Stimulated activated CD4-positive, alpha-beta T cell treated with anti-CD3 and anti-CD28 coated beads, Interleukin-1b, Interleukin-23, amount 100 ng/mL, for 48 hours (primary cell): ENCODE results near the gene LRRN4.

Source experiments
- DNase-seq: peaks from one replicate; pipeline ENCODE4 v3.0.0-alpha.2; 2020

The LRRN4 gene

GRCh38 chr20:6029538-6029937 is 24.3 kb downstream of the LRRN4 start:
- DNase-seq, result no peak

DNA sequence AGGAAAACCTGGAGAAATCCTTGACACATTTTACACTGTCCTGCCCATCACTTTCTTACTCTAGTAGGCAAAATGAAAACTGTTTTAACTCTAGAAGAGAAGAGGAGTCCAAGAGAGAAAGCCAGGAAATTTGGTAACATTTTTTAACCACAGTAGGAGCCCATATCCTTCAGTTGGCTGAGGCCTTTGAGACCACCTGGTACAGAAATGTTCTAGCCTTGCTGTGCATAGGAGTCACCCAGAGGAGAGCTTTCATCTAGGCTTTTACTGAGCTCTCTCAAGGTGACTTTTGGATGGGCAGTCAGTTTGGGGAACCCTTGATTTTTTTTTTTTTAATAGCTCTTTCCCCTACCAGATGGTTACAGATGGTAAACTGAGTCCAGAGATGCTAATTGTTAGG is 25.0 kb downstream of the LRRN4 start:
- no peak for DNase-seq

GRCh38 chr20:6026051-6026450 is 27.8 kb downstream of the LRRN4 start:
- peak; percentile 24 for DNase-seq

DNA sequence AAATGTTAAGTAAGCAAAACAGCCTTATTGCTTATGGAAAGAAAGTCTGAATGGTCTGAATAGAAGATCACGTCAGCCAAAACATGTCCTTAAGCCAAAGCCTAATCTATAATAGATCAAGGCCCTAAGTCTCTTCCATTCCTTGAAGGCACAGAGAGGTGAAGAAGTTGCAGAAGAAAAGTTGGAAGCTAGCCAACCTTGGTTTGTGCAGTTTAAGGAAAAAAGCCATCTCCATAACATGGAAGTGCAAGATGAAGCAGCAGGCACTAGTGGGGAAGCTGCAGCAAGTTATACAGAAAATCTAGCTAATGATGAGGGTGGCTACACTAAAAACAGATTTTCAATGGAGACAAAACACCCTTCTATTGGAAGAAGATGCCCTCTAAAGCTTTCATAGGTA is 29.1 kb downstream of the LRRN4 start:
- no peak for DNase-seq

DNA sequence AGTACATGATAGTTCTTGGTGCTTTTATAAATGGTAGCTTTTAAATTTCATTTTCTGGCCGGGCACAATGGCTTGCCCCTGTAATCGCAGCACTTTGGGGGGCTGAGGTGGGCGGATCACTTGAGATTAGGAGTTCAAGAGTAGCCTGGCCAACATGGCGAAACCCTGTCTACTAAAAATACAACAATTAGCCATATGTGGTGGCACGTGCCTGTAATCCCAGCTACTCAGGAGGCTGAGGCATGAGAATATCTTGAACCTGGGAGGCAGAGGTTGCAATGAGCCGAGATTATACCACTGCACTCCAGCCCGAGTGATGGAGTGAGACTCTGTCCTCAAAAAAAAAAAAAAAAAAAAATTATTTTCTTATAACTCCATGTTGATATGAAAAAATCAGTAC is 36.0 kb downstream of the LRRN4 start:
- DNase-seq, result no peak

DNA sequence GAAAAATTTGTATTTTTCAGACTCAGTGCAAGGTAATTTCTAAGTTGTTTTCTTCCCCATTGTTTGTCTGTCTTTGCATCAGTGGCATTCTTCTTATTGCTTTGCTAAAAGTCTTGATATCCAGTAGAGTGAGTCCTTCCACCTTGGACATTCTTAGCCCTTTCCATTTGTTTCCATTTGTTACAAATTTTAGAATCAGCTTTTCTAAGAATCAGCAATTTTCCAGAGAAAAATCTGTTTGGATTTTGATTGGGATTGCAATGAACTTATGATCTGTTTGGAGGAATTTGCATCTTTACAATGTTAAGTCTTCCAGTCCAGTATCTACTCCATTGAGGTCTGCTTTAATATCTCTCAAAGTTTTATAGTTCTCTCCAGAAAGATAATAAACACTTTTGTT is 36.4 kb downstream of the LRRN4 start:
- DNase-seq, result no peak

DNA sequence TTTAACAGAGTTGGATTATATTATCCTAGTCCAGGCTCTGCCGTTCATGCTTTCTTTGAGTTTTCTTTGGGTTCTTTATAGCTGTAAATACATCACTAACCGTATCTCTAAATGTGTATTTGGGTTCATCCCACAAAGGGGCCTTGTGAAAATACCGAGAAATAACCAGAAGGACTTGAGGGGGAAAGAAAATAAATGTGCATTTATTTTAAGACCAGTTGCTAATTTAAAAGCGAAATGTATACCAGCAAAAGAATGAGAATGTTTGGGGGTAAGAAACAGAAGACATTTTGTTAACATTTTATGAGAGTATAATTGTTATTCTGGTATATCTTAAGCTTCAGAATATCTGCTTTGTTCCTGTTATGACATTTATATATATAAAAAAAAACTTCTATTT is 38.9 kb downstream of the LRRN4 start:
- no peak for DNase-seq

- no peak for DNase-seq
Measured at GRCh38 chr20:6014017-6014416, 39.8 kb downstream of the LRRN4 start.

GRCh38 chr20:6012179-6012578 is 41.7 kb downstream of the LRRN4 start:
- DNase-seq, result no peak

GRCh38 chr20:6008254-6008653 is 45.6 kb downstream of the LRRN4 start:
- DNase-seq, result no peak

- DNase-seq, result no peak
Measured at GRCh38 chr20:6007529-6008103, 46.2 kb downstream of the LRRN4 start.

DNA sequence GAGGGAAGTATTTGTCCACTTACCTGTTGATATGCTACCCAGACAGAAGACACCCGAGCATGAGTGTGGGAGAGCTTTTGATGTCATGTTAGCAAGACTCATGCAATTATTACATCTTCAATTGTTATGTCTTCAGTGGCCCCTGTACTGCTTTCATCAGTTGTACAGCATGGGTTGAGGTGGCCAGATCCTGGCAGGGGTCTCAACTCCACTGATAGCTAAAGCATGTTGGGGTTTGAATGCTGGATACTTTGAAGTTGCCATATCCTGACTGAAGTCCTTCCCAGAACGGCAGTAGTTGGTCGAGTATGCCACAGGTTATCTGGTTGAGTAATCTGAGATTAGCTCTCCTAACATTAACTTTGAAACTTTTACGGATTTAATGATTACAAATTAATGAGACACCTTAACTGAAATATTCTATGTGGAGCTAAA is 46.7 kb downstream of the LRRN4 start:
- DNase-seq, result no peak

- no peak for DNase-seq
Measured at GRCh38 chr20:6006603-6006949, 47.3 kb downstream of the LRRN4 start.

DNA sequence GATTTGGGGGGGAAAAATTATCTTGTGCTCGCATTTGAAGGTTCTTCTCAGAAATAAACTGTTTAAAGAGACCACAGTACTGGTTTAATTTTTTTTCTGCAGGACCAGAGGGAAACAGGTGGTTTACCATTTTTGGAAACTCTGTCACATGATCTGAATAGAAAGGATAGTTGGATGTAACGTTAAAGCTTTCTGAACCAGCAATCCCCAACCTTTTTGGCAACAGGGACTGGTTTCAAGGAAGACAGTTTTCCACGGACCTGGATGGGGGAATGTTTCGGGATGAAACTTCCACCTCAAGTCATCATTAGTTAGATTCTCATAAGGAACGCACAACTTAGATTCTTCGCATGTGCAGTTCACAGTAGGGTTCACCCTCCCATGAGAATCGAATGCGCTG is 53.0 kb downstream of the LRRN4 start:
- DNase-seq, result no peak

DNA sequence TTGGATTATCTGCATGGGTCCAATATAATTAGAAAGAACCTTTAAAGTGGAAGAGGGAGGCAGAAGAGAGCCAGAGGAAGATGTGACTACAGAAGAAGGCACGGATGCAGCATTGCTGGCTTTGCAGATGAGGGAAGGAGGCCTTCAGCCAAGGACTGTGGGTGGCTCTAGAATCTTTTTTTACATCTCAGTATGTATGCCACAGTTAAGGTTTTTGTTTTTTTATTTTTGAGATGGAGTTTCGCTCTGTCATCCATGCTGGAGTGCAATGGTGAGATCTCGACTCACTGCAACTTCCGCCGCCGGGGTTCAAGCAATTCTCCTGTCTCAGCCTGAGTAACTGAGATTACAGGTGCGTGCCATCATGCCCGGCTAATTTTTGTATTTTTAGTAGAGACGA is 54.1 kb downstream of the LRRN4 start:
- no peak for DNase-seq

DNA sequence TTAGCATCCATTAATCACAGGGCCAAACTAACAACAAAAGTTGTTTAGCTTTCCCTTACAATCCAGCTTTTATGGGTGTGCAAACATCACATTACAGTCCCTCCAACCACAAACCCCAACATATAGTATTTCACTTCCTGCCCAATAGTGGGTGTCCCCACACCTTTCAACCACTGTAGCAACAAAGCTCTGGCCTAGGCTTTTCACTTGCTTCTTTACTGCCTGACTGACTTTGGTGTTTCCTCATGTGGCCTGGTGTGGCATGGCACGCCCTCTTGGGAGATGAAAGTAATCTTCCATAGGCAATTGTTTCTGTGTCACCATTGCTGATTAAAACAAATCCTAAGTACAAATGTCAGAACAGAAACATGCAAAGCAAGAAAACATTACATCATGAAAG is 57.1 kb downstream of the LRRN4 start:
- peak; percentile 36 for DNase-seq

DNA sequence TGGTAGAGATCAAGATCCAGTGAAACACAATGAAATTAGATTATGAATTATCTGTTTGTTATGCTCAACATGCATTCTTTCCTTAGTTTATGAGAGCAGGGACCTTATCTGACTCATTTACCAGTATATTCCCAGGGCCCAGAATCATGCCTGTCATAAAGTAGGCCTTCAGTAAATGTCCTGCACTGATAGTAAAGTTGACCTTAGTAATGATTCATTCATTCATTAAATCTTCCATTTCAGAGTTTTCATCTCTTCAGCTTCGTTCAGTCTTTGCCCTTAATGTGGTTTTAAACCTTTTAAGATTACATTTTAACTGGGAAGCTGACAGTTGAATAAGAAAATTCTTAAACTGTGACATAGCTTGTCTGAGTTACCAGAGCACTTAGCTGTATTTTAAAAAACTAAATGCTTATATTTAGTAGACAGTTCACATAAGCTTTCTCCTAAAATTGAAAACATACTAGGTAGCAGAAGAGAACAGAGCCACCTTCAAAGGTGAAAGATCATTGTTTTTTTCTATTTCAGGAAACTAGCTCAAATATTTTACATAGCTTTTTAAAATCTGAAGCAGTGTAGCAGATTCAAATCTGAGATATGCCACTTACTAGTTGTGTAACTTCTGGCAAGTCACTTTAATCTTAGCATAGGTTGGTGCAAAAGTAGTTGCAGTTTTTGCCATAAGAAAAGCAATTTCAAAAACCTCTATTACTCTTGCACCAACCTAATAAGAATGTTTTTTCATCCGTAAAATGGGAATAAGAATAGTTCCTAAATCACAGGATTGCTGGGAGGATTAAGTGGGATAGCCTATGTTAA is 62.0 kb downstream of the LRRN4 start:
- no peak for DNase-seq

GRCh38 chr20:5990946-5991345 is 62.9 kb downstream of the LRRN4 start:
- no peak for DNase-seq
